GM18520 (cell line): ENCODE results near the gene SLC6A8.

Experiments used
- ATAC-seq: cut with Tn5 transposase; IDR thresholded peaks from one replicate; pipeline ENCODE4 v1.9.1; 2021; ENCODE audit not compliant: unreplicated experiment

SLC6A8 gene

GRCh38 chrX:153648358-153649177, 39.2 kb upstream of the SLC6A8 start:
- no peak for ATAC-seq

DNA sequence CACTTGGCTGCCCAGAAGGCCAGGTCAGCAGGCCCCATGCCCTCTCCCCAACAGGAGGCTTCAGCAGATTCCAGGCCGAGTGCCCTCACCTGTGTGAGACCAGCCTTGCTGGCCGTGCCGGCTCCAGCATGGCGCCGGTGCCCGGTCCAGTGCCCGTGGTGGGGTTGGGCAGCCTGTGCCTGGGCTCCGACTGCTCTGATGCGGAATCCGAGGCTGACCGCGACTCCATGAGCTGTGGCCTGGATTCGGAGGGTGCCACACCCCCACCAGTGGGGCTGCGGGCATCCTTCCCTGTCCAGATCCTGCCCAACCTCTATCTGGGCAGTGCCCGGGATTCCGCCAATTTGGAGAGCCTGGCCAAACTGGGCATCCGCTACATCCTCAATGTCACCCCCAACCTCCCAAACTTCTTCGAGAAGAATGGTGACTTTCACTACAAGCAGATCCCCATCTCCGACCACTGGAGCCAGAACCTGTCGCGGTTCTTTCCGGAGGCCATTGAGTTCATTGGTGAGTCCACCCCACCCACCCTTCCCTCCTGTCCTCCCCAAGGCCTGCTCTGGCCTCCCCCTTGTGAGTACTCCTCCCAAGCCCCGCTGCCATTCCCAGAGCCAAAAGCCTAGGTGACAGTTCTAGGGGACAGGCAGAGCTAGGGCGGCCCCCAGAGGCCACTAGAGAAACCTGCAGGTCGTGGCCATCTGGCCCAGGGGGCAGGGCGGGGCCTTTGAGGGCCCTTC, 38.4 kb upstream of the SLC6A8 start:
- ATAC-seq = no peak

- no peak for ATAC-seq
These were observed 37.6 kb upstream of the SLC6A8 start for GRCh38 chrX:153649915-153650782.

GRCh38 chrX:153650959-153651358, 36.8 kb upstream of the SLC6A8 start:
- ATAC-seq = no peak

DNA sequence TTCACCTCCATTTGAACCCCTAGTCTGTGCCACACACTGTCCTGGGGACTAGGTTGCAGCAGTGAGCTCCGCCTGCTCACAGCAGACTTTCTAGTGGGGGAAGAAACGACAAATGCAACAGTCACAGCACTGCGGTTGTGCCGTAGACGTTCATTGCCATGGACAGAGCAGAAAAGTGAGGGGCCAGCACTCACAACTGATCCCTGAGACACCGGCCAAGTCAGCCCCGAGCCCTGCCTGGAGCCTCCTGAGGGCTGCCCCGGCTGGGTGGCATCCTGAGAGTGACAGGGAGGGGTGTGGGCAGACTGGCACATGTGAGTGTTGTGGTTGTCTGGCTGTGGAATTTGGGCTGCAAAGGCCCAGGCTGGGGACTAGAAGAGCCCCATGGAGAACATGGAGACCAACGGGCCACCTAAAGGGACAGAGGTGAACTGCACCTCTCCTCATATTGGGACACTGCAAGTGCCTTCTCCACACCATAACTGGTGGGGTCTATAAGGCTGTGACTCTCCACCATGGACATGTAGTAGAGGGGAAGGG, 36.1 kb upstream of the SLC6A8 start:
- no peak for ATAC-seq

- no peak for ATAC-seq
These were observed 34.2 kb upstream of the SLC6A8 start for GRCh38 chrX:153653556-153653955.

GRCh38 chrX:153657161-153657560, 30.6 kb upstream of the SLC6A8 start:
- no peak for ATAC-seq

- no peak for ATAC-seq
These were observed 28.5 kb upstream of the SLC6A8 start for GRCh38 chrX:153659268-153659667.

DNA sequence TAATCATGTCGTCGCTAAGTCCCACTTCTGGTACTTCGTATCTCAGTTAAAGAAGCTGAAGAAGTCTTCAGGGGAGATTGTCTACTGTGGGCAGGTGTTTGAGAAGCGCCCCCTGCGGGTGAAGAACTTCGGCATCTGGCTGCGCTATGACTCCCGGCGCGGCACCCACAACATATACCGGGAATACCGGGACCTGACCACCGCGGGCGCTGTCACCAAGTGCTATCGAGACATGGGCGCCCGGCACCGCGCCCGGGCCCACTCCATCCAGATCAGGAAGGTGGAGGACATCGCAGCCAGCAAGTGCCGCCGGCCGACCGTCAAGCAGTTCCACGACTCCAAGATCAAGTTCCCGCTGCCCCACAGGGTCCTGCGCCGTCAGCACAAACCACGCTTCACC, 25.5 kb upstream of the SLC6A8 start:
- no peak for ATAC-seq

DNA sequence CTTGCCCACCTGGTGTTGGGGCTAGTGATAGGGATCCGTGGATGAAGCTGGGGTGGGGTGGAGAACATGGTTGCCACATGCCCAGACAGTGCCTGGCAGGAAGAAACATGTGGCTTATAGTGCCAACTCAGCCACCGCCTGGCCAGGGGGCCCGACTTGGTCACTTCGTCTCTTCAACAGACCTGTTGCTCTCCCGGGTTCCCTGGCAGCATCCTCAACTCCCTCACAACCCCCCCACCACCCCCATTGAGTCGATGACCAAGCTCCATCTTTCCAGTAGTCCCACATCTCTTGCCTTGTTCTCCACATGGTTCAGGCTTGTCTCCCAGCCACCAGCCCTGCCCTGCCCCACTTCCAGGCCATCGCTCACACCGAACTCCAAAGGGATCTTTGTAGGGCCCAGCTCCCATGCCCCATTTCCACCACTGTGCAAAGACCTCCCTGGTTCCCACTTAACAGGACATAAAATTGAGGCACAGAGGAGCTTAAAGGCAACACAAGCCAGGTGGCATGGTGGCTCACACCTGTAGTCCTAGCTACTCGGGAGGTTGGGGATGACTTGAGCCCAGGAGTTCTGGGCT, 21.9 kb upstream of the SLC6A8 start:
- ATAC-seq = no peak

DNA sequence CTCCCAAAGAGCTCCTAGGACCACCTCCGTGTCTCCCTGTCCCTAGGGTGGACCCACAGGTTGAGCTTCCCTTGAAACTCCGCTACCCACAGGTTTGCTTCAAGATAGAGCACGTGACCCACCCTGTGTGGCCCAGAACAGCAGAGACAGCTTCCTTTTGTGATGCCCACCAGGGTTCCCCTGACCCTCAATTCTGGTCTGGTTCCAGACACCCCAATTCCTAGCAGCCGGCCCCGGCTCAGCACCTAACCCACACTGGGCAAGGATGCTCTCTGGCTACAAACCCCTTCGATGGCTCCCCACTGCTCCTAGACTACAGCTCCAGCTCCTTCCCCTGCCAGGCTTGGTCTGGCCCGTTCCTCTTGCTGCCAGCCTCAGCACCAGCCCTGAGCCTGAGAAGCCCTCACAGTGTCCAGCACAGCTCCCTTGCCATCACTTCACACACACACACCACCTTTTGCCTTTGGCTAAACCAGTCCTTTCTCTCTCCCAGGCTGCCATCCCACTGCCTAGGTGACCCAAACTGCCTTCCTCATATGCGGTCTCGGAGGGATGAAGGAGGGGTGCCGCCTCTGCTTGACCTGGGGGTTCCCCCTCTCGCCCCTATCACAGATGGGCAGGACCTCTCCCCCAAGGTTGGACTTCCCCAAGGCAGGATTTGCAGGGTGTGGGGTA, 20.3 kb upstream of the SLC6A8 start:
- ATAC-seq = no peak

DNA sequence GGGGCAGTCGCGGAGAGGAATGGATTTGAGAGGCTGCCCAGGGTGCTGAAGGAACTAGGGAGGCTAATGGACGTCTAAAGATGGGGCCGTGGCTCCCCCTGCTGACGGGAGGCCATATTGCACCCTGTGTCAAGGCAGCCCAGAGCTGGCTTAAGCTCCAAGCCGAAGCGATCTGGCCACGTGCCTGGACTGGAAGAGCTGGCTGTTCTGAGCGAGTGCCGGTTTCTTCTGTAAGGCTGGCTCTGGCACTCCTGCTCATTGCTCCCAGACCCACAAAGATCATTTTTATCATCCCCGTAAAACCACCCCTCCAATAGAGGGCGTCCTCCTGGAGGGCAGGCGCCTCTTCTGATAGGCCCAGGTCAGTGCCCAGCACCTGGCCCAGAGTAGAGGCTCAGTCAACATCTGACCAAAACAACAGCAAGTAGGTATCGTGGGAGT, 19.8 kb upstream of the SLC6A8 start:
- ATAC-seq = no peak

- ATAC-seq = no peak
These were observed 19.1 kb upstream of the SLC6A8 start for GRCh38 chrX:153668423-153669173.

DNA sequence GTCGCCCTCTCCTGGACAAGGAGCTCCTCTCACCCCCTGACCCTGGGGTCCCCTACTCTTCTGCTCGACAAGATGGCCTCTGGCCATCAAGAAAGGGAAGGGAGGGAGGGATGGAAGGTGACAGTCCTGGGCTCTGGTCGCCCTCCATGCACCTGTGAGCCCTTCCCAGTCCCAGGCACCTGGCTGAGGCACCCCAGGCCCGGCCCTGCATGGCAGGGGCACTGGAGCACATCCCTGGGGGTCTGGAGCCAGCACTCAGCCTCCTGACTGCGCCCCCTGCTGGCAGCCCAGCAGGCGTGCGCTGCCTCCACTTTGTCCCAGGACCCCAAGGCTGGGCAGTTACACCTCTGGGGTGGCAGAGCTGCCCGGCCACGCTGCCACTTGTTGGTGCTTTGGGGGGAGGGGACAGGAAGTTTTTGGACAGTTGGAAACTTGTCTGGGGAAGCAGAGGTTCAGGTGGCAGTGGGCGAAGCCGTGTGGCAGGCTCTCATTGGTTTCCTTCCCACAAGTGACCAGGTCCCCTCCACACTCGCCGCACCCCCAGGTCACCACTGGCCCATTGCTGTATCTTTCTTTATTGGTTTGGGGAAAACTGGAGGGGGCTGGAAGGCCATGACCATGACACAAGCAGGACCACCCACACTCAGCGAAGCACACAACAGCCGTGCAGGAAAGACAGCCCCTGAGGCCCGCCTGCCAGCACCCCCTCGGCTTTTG, 18.4 kb upstream of the SLC6A8 start:
- no peak for ATAC-seq

- ATAC-seq = no peak
These were observed 17.6 kb upstream of the SLC6A8 start for GRCh38 chrX:153669901-153670731.

DNA sequence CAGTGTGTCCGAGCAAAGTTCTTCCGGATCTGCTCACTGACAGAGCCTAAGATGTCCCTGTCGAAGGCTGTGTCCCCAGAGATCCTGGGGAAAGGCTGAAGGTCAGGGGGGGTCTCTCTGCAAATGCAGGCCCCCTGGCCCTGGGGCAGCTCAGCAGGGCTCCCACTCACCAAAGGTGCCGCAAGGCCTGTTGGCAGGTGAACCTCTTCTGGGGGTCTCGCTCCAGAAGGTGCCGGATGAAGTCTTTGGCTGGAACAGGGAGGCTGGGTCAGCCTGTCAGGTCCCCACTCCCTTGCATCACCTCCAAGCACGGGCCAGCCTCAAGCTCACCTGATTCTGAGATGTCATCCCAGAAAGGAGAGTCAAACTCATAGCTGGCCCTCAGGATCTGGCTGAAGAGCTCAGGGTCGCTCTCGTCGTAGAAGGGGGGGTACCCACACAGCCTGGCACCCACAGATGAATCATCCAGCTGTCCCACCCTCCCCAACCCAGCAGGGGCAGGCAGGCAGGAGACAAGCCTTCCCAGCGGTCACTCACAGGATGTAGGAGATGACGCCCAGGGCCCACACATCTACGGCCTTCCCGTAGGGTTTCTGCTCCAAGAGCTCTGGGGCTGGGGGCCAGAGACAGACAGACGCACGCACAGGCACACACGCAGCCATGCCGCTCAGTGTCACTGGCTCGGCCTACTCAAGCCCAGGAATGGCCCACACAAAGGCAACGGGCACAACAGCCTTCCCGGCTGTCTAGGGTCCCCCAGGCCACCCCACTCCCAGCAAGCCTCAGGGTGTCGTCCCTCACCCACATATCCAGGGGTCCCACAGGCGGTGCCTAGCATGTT, 16.8 kb upstream of the SLC6A8 start:
- no peak for ATAC-seq
